Right atrium auricular region (tissue), 2 donors: ENCODE results near the gene PRR13. TPM values are rescaled to one million over a fixed set of nuclear protein-coding genes. Genes with fewer than 3 reads are reported as not detected.

Source experiments
- DNase-seq: peaks from one replicate; pipeline ENCODE4 v3.0.0-alpha.2; 2019; ENCODE audit warnings: low spot score
- H3K27ac ChIP-seq, 2 donors: fragments of 200-600 bp; sonication (generic); 1 replicate in 1 of 2; 2 replicates in 1 of 2; pipeline ENCODE4 v1.5.1; 2016 to 2019
- H3K27me3 ChIP-seq, 2 donors: fragments of 200-600 bp; sonication (generic); one replicate each; pipeline versions ENCODE4 v1.5.1 to v1.6.0; 2017 to 2019
- H3K36me3 ChIP-seq: fragments of 200-600 bp; sonication (generic); one replicate; pipeline ENCODE4 v1.5.1; 2016
- H3K4me1 ChIP-seq, 2 donors: fragments of 200-600 bp; sonication (generic); one replicate each; pipeline versions ENCODE4 v1.5.1 to v1.6.0; 2017 to 2019
- H3K4me3 ChIP-seq, 2 donors: fragments of 200-600 bp; sonication (generic); 1 replicate in 1 of 2; 2 replicates in 1 of 2; pipeline ENCODE4 v1.5.1; 2017 to 2019; ENCODE audit warnings: mild to moderate bottlenecking in 1 of 2, moderate library complexity in 1 of 2
- H3K9me3 ChIP-seq, 2 donors: fragments of 200-600 bp; sonication (generic); one replicate each; pipeline ENCODE4 v1.5.1; 2019
- CTCF ChIP-seq, 2 donors: fragments of 200-600 bp; sonication (generic); IDR thresholded peaks; one replicate each; pipeline ENCODE4 v1.5.1; 2019; ENCODE audit warnings: antibody characterized with exemption in 2 of 2
- total RNA-seq, 2 donors: library from RNA; depleted of rRNA; stranded (reverse); fragments of >200 nt; gene quantifications; one replicate each; pipeline ENCODE4 v1.1.0, GENCODE V29; 2016

Gene PRR13
- total RNA-seq, 2 donors from 2014 or later, result 38.8 to 60.6 TPM

- TF ChIP-seq CTCF (IDR thresholded peaks at IDR 0.05), result no peak
- Histone ChIP-seq H3K9me3 (no peaks in the 10 kb centered on the region), H3K36me3 (no peaks in the 10 kb centered on the region), H3K4me1 (peaks cover 0 to 11% of the 10 kb centered on the region in 2 donors), H3K4me3 (no peak overlapping the region), H3K27ac (no peak overlapping the region), H3K27me3 (no peaks in the 10 kb centered on the region)
- no peak for DNase-seq
Observed at GRCh38 chr12:53424626-53425514, 16.7 kb upstream of the PRR13 start.

- Histone ChIP-seq H3K27ac (no peak overlapping the region), H3K4me1 (peaks cover 0 to 11% of the 10 kb centered on the region in 2 donors), H3K4me3 (no peak overlapping the region), H3K36me3 (no peaks in the 10 kb centered on the region), H3K9me3 (no peaks in the 10 kb centered on the region), H3K27me3 (no peaks in the 10 kb centered on the region)
- no peak for DNase-seq
- TF ChIP-seq CTCF (IDR thresholded peaks at IDR 0.05), result no peak
Observed at GRCh38 chr12:53425515-53426150, 15.9 kb upstream of the PRR13 start.

GRCh38 chr12:53427905-53428594 is 13.5 kb upstream of the PRR13 start:
- H3K27ac ChIP-seq, result no peak overlapping the region
- no peak for DNase-seq

GRCh38 chr12:53428741-53429140 is 12.8 kb upstream of the PRR13 start:
- no peaks in the 10 kb centered on the region for H3K36me3 ChIP-seq

More at GRCh38 chr12:53427905-53428594, 13.5 kb upstream of the PRR13 start:
- H3K36me3 ChIP-seq, result no peaks in the 10 kb centered on the region
- no peaks in the 10 kb centered on the region for H3K27me3 ChIP-seq
- H3K4me1 ChIP-seq, result peaks cover 0 to 5% of the 10 kb centered on the region in 2 donors
- H3K4me3 ChIP-seq, result no peak overlapping the region
- no peaks in the 10 kb centered on the region for H3K9me3 ChIP-seq
- TF ChIP-seq CTCF (IDR thresholded peaks at IDR 0.05), result no peak

GRCh38 chr12:53430116-53430515 is 11.4 kb upstream of the PRR13 start:
- Histone ChIP-seq H3K4me1 (peaks cover 0 to 3% of the 10 kb centered on the region in 2 donors), H3K36me3 (no peaks in the 10 kb centered on the region), H3K27ac (no peak overlapping the region), H3K9me3 (no peaks in the 10 kb centered on the region), H3K4me3 (no peak overlapping the region), H3K27me3 (no peaks in the 10 kb centered on the region)
- DNase-seq, result no peak
- TF ChIP-seq CTCF (IDR thresholded peaks at IDR 0.05), result no peak

More at GRCh38 chr12:53428741-53429140, 12.8 kb upstream of the PRR13 start:
- H3K27me3 ChIP-seq, result no peaks in the 10 kb centered on the region
- no peak for DNase-seq
- no peaks in the 10 kb centered on the region for H3K9me3 ChIP-seq
- no peak overlapping the region for H3K27ac ChIP-seq
- peaks cover 0 to 5% of the 10 kb centered on the region in 2 donors for H3K4me1 ChIP-seq
- H3K4me3 ChIP-seq, result no peak overlapping the region
- TF ChIP-seq CTCF (IDR thresholded peaks at IDR 0.05), result no peak
